K562 (cell line): Measurements from ENCODE around the gene PKD1. TPM values are rescaled to one million over a fixed set of nuclear protein-coding genes. Genes with fewer than 3 reads are reported as not detected.

Source experiments
- CSDE1 ChIP-seq, 2 experiments: fragments of 450-650 bp; IDR thresholded peaks; 2 replicates each; pipeline ENCODE4 v1.6.1; 2016; ENCODE audit warnings: mild to moderate bottlenecking in 1 of 2
- FOXM1 ChIP-seq, 2 experiments: fragments of 450-650 bp in 1 of 2; sonication (generic) in 1 of 2; formaldehyde crosslinking in 1 of 2; IDR thresholded peaks; 2 replicates each; pipeline versions ENCODE4 v1.6.1 to v1.9.0; 2017 to 2022; ENCODE audit warnings: low read depth in 2 of 2, mild to moderate bottlenecking in 2 of 2, missing genetic modification reagents in 1 of 2, moderate library complexity in 1 of 2
- GTF2A2 ChIP-seq: IDR thresholded peaks from 2 replicates; pipeline ENCODE4 v1.6.1; 2016; ENCODE audit warnings: mild to moderate bottlenecking, missing genetic modification characterization, missing compliant biosample characterization
- KDM4B ChIP-seq, 2 experiments: fragments of 450-650 bp in 1 of 2; sonication (generic) in 1 of 2; IDR thresholded peaks; 2 replicates each; pipeline ENCODE4 v1.6.1; 2016 to 2017; ENCODE audit warnings: borderline replicate concordance in 2 of 2, antibody characterized with exemption in 1 of 2, low read depth in 1 of 2, mild to moderate bottlenecking in 1 of 2
- LEF1 ChIP-seq: fragments of 450-650 bp; IDR thresholded peaks from 2 replicates; pipeline ENCODE4 v1.6.1; 2016; ENCODE audit warnings: mild to moderate bottlenecking
- MAZ ChIP-seq, 2 experiments: fragments of 450-650 bp in 1 of 2; sonication (generic) in 1 of 2; formaldehyde crosslinking; IDR thresholded peaks in 1 of 2; conservative IDR thresholded peaks in 1 of 2; 2 replicates each; pipeline versions ENCODE4 v1.4.0 to v1.5.0; 2020; ENCODE audit warnings: mild to moderate bottlenecking in 1 of 2, missing genetic modification reagents in 1 of 2
- NR2C2 ChIP-seq, 2 experiments: fragments of 200-800 bp in 1 of 2; sonication (Bioruptor generic) in 1 of 2; sonication (generic) in 1 of 2; formaldehyde crosslinking in 1 of 2; IDR thresholded peaks; 2 replicates each; pipeline versions ENCODE4 v1.6.1 to v1.8.0; 2016 to 2022; ENCODE audit warnings: mild to moderate bottlenecking in 1 of 2, missing compliant biosample characterization in 1 of 2, missing genetic modification characterization in 1 of 2, missing genetic modification reagents in 1 of 2
- SP2 ChIP-seq: IDR thresholded peaks from 2 replicates; pipeline ENCODE4 v1.6.1; 2011; ENCODE audit warnings: mild to moderate bottlenecking, low read depth, low read length, moderate library complexity; ENCODE audit not compliant: poor library complexity, severe bottlenecking; ENCODE audit errors: extremely low read depth
- TGIF2 ChIP-seq: sonication (generic); formaldehyde crosslinking; IDR thresholded peaks from 2 replicates; pipeline ENCODE4 v1.8.1; 2022; ENCODE audit warnings: mild to moderate bottlenecking, missing genetic modification reagents, moderate library complexity
- ZKSCAN3 ChIP-seq: fragments of 250-450 bp; sonication (Bioruptor Pico); IDR thresholded peaks from 2 replicates; pipeline ENCODE4 v1.4.0; 2020
- ZNF280B ChIP-seq: fragments of 250-450 bp; sonication (Bioruptor Pico); IDR thresholded peaks from 2 replicates; pipeline ENCODE4 v1.5.1; 2021; ENCODE audit warnings: mild to moderate bottlenecking
- ZNF347 ChIP-seq: fragments of 450-650 bp; formaldehyde crosslinking; IDR thresholded peaks from 2 replicates; pipeline ENCODE4 v1.4.0; 2020; ENCODE audit warnings: low read depth, mild to moderate bottlenecking, moderate library complexity
- ZNF407 ChIP-seq: fragments of 450-650 bp; IDR thresholded peaks from 2 replicates; pipeline ENCODE4 v1.6.1; 2016; ENCODE audit warnings: low read depth
- ZNF57 ChIP-seq: fragments of 450-650 bp; formaldehyde crosslinking; IDR thresholded peaks from 2 replicates; pipeline ENCODE4 v1.4.0; 2020; ENCODE audit warnings: mild to moderate bottlenecking, moderate library complexity
- ZNF583 ChIP-seq: fragments of 250-450 bp; sonication (Bioruptor Pico); IDR thresholded peaks from 2 replicates; pipeline ENCODE4 v1.4.0; 2020
- ZNF696 ChIP-seq: fragments of 250-450 bp; sonication (Bioruptor Pico); conservative IDR thresholded peaks from 2 replicates; pipeline ENCODE4 v1.4.0; 2020; ENCODE audit warnings: mild to moderate bottlenecking, moderate library complexity
- ZNF79 ChIP-seq: fragments of 250-450 bp; sonication (Bioruptor Pico); IDR thresholded peaks from 2 replicates; pipeline ENCODE4 v1.4.0; 2020; ENCODE audit warnings: low read depth, mild to moderate bottlenecking, moderate library complexity
- polyA plus RNA-seq, 8 experiments: library from polyadenylated mRNA; depleted of rRNA in 4 of 8; stranded (reverse) in 5 of 8; unstranded in 3 of 8; fragments of >200 nt; fragmentation: Nextera tagmentation in 2 of 8; fragmentation: Illumina TruSeq in 1 of 8; extraction: Ambion mirVana in 2 of 8; extraction: Trizol in 1 of 8; gene quantifications; 2 replicates each; pipeline versions ENCODE4 v1.2.1 to v1.2.3, GENCODE V29; 2011 to 2014; ENCODE audit warnings: inconsistent platforms in 1 of 8, missing spikeins in 1 of 8
- total RNA-seq, 7 experiments: library from RNA; depleted of rRNA in 6 of 7; stranded (reverse); fragments of >200 nt in 6 of 7; fragmentation: Illumina TruSeq in 2 of 7; extraction: Trizol in 2 of 7; gene quantifications; 2 replicates each; pipeline versions ENCODE4 v1.2.1 to v1.2.3, GENCODE V29; 2011 to 2021; ENCODE audit warnings: low replicate concordance in 1 of 7

The PKD1 gene
- total and polyA plus RNA-seq, 9 of the 15 experiments (the other 6 are each of a cell fraction or from before 2014, with no cell fraction given): 0.23 to 93.5 (median 12.6) TPM

- TF ChIP-seq FOXM1 (IDR thresholded peaks at IDR 0.05; ENCODE audit: low read depth) (no peak; the same call in none of the 2 replicates), FOXM1 (CRISPR knock-in tag; IDR thresholded peaks at IDR 0.05; ENCODE audit: low read depth) (peak; percentile 88; the same call in 1 of the 2 replicates), ZNF696 (CRISPR knock-in tag) (no peak), MAZ (CRISPR knock-in tag; conservative IDR thresholded peaks at IDR 0.05 in 1 of 2, IDR thresholded peaks at IDR 0.05 in 1 of 2) (peak; percentile 74 to 83), GTF2A2 (tag) (peak; percentile 96), ZNF79 (no peak), CSDE1 (IDR thresholded peaks at IDR 0.05) (no peak; a peak in 1 of 4 replicates), LEF1 (peak; percentile 17; the same call in 1 of the 2 replicates), ZNF280B (CRISPR knock-in tag) (0 out of 2 replicates have a peak, but pooled peaks have one; percentile 25), ZNF57 (CRISPR knock-in tag) (no peak), ZNF407 (no peak), TGIF2 (no peak; the same call in 1 of the 2 replicates), SP2 (peak; percentile 64), ZNF583 (CRISPR knock-in tag) (peak; percentile 47), ZNF347 (CRISPR knock-in tag) (no peak), ZKSCAN3 (CRISPR knock-in tag) (no peak), NR2C2 (CRISPR knock-in tag; IDR thresholded peaks at IDR 0.05) (peak; percentile 13; the same call in 1 of the 2 replicates), NR2C2 (tag; IDR thresholded peaks at IDR 0.05) (peak; percentile 94), KDM4B (IDR thresholded peaks at IDR 0.05; ENCODE audit: borderline replicate concordance in 2 of 2, low read depth in 1 of 2) (0 out of 4 replicates have a peak, but pooled peaks of 1 of the 2 experiments have one; percentile 49)
Measured at GRCh38 chr16:2155091-2155950, 19.6 kb upstream of the PKD1 start, which contains the start of gene TRAF7 (continued).
